ENCODE measurements around the gene GNG2. TPM values are rescaled to one million over a fixed set of nuclear protein-coding genes. Genes with fewer than 3 reads are reported as not detected.

The GNG2 gene
- total RNA-seq, 5 donors from 2014 or later (not counting 1 experiment from before 2014, with no cell fraction given) = 82.2 to 197 (median 99.0) TPM

DNA sequence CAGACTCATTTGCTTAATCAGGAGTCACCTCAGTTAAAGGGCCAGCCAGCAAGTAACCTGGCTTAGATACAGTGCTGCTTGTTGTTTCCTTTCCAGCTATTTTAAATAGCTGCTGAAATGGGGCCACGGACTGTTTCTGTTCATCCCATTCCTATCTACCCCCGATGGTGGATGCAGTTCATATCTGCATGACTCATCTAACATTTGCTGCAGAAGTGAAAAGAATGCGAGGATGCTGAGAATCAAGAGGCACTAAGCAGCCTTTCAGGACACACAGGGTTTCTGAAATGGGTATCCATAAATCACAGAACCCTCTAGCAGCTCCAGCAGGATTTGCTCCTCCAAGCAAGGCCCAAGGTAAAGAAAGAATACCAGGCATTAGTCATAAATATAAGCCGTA lies 68.8 kb downstream of the GNG2 start:
- no peaks in the 10 kb centered on the region for H3K27me3 ChIP-seq (replicated peaks in 1 of 2; ENCODE audit: control insufficient read depth in 2 of 2, extremely low read depth in 1 of 2, insufficient read depth in 2 of 2, low read length in 1 of 2)
- ChIA-PET CTCF (interaction anchor here in 1 of 2 donors (1.6 kb wide), 1 partner anchor 49 kb away, joined by 4 read pairs; no protein-coding TSS in a partner anchor), POLR2A (interaction anchor here in 1 of 2 donors (1.2 kb wide), 1 partner anchor 10 kb away, joined by 3 read pairs; no protein-coding TSS in a partner anchor)
- Mint-ChIP-seq H3K27ac (no peak overlapping the region), H3K27me3 (no peaks in the 10 kb centered on the region), H3K4me3 (no peak overlapping the region), H3K4me1 (peaks cover 76 to 82% (median 77%) of the 10 kb centered on the region in 3 donors), H3K36me3 (peaks cover 48% of the 10 kb centered on the region), H3K9me3 (peaks cover 0 to 3% (median 0%) of the 10 kb centered on the region in 3 donors)
- peaks cover 16 to 35% of the 10 kb centered on the region in 2 experiments for H3K4me1 ChIP-seq (ENCODE audit: control insufficient read depth in 1 of 2, extremely low read depth in 1 of 2, insufficient read depth in 2 of 2, low read length in 2 of 2)
- no peak for ATAC-seq (replicated peaks in 1 of 4)
- H3K27ac ChIP-seq (ENCODE audit: low read length) = no peak overlapping the region
- no peak overlapping the region for H3K4me3 ChIP-seq (ENCODE audit: control insufficient read depth in 1 of 2, extremely low read depth in 1 of 2, low read length in 1 of 2)
- WGBS (ENCODE audit: insufficient coverage) = 77% methylated on average over 3 of the region's 4 CpGs
- no peaks in the 10 kb centered on the region for H3K9me3 ChIP-seq
- H3K36me3 ChIP-seq (ENCODE audit: control insufficient read depth in 2 of 2, extremely low read depth in 1 of 2, insufficient read depth in 1 of 2, low read length in 1 of 2) = peaks cover 3 to 28% of the 10 kb centered on the region in 2 donors
- no peak for DNase-seq

GRCh38 chr14:51929910-51930682 lies 69.7 kb downstream of the GNG2 start:
- peaks cover 3 to 27% of the 10 kb centered on the region in 2 donors for H3K36me3 ChIP-seq (ENCODE audit: control insufficient read depth in 2 of 2, extremely low read depth in 1 of 2, insufficient read depth in 1 of 2, low read length in 1 of 2)
- Mint-ChIP-seq H3K9me3 (peaks cover 0 to 3% (median 0%) of the 10 kb centered on the region in 3 donors), H3K36me3 (peaks cover 48% of the 10 kb centered on the region), H3K4me1 (peaks cover 76 to 85% (median 76%) of the 10 kb centered on the region in 3 donors), H3K4me3 (peak overlapping the region in 1 of 3 donors; percentile 27), H3K27ac (peak overlapping the region; percentile 84 to 85), H3K27me3 (no peaks in the 10 kb centered on the region)
- H3K4me1 ChIP-seq (ENCODE audit: control insufficient read depth in 1 of 2, extremely low read depth in 1 of 2, insufficient read depth in 2 of 2, low read length in 2 of 2) = peaks cover 16 to 40% of the 10 kb centered on the region in 2 experiments
- WGBS (ENCODE audit: insufficient coverage) = 66% methylated on average over 6 of the region's 8 CpGs
- DNase-seq (peak in 1 of 35 experiments; percentile 19), ATAC-seq (replicated peaks in 1 of 4) (peak in 1 of 4 experiments; percentile 34)
- no peak overlapping the region for H3K4me3 ChIP-seq (ENCODE audit: control insufficient read depth in 1 of 2, extremely low read depth in 1 of 2, low read length in 1 of 2)
- ChIA-PET CTCF (interaction anchor here in 1 of 2 donors (1.6 kb wide), 1 partner anchor 48 kb away, joined by 4 read pairs; no protein-coding TSS in a partner anchor), POLR2A (interaction anchor here (0.6 to 1.2 kb wide), 3 partner anchors 11 to 263 kb away, joined by 3 read pairs; no protein-coding TSS in a partner anchor)
- H3K27ac ChIP-seq (ENCODE audit: low read length) = peak overlapping the region; percentile 26
- H3K9me3 ChIP-seq = no peaks in the 10 kb centered on the region
- no peaks in the 10 kb centered on the region for H3K27me3 ChIP-seq (replicated peaks in 1 of 2; ENCODE audit: control insufficient read depth in 2 of 2, extremely low read depth in 1 of 2, insufficient read depth in 2 of 2, low read length in 1 of 2)

- ChIA-PET POLR2A (no interaction called here), CTCF (no interaction called here)
- Mint-ChIP-seq H3K27ac (peak overlapping the region; percentile 84 to 85), H3K36me3 (peaks cover 45% of the 10 kb centered on the region), H3K27me3 (no peaks in the 10 kb centered on the region), H3K9me3 (peaks cover 0 to 3% (median 0%) of the 10 kb centered on the region in 3 donors), H3K4me3 (peak overlapping the region in 1 of 3 donors; percentile 5), H3K4me1 (peaks cover 85 to 95% (median 86%) of the 10 kb centered on the region in 3 donors)
- no peak for ATAC-seq (replicated peaks in 1 of 4)
- Histone ChIP-seq H3K27ac (ENCODE audit: low read length) (no peak overlapping the region), H3K36me3 (ENCODE audit: control insufficient read depth in 2 of 2, extremely low read depth in 1 of 2, insufficient read depth in 1 of 2, low read length in 1 of 2) (peaks cover 3 to 33% of the 10 kb centered on the region in 2 donors), H3K27me3 (replicated peaks in 1 of 2; ENCODE audit: control insufficient read depth in 2 of 2, extremely low read depth in 1 of 2, insufficient read depth in 2 of 2, low read length in 1 of 2) (no peaks in the 10 kb centered on the region), H3K9me3 (no peaks in the 10 kb centered on the region), H3K4me3 (ENCODE audit: control insufficient read depth in 1 of 2, extremely low read depth in 1 of 2, low read length in 1 of 2) (no peak overlapping the region), H3K4me1 (ENCODE audit: control insufficient read depth in 1 of 2, extremely low read depth in 1 of 2, insufficient read depth in 2 of 2, low read length in 2 of 2) (peaks cover 16 to 47% of the 10 kb centered on the region in 2 experiments)
- DNase-seq = no peak
- 88% methylated on average over 2 of the region's 2 CpGs for WGBS (ENCODE audit: insufficient coverage)
Measured at GRCh38 chr14:51931308-51931707, 70.9 kb downstream of the GNG2 start.

- peaks cover 76 to 82% (median 80%) of the 10 kb centered on the region in 3 donors for H3K4me1 Mint-ChIP-seq
- H3K9me3 Mint-ChIP-seq = peaks cover 0 to 3% (median 0%) of the 10 kb centered on the region in 3 donors
- Histone ChIP-seq H3K27ac (ENCODE audit: low read length) (no peak overlapping the region), H3K36me3 (ENCODE audit: control insufficient read depth in 2 of 2, extremely low read depth in 1 of 2, insufficient read depth in 1 of 2, low read length in 1 of 2) (peaks cover 3 to 33% of the 10 kb centered on the region in 2 donors), H3K4me1 (ENCODE audit: control insufficient read depth in 1 of 2, extremely low read depth in 1 of 2, insufficient read depth in 2 of 2, low read length in 2 of 2) (peaks cover 16 to 46% of the 10 kb centered on the region in 2 experiments), H3K9me3 (no peaks in the 10 kb centered on the region), H3K27me3 (replicated peaks in 1 of 2; ENCODE audit: control insufficient read depth in 2 of 2, extremely low read depth in 1 of 2, insufficient read depth in 2 of 2, low read length in 1 of 2) (no peaks in the 10 kb centered on the region), H3K4me3 (ENCODE audit: control insufficient read depth in 1 of 2, extremely low read depth in 1 of 2, low read length in 1 of 2) (no peak overlapping the region)
- no peaks in the 10 kb centered on the region for H3K27me3 Mint-ChIP-seq
- ChIA-PET CTCF (no interaction called here), POLR2A (interaction anchor here in 1 of 2 donors (1.2 kb wide), 1 partner anchor 21 kb away, joined by 3 read pairs; no protein-coding TSS in a partner anchor)
- peak overlapping the region; percentile 23 to 29 for H3K27ac Mint-ChIP-seq
- H3K4me3 Mint-ChIP-seq = no peak overlapping the region
- peaks cover 40% of the 10 kb centered on the region for H3K36me3 Mint-ChIP-seq
- WGBS (ENCODE audit: insufficient coverage) = 73% methylated on average over 3 of the region's 3 CpGs
- DNase-seq = no peak
- ATAC-seq (replicated peaks in 1 of 4) = no peak
Measured at GRCh38 chr14:51933191-51933590, 72.8 kb downstream of the GNG2 start.

GRCh38 chr14:51938137-51938536 lies 77.7 kb downstream of the GNG2 start:
- Mint-ChIP-seq H3K27ac (peak overlapping the region; percentile 30 to 54), H3K27me3 (no peaks in the 10 kb centered on the region), H3K4me3 (no peak overlapping the region), H3K4me1 (peaks cover 62 to 80% (median 73%) of the 10 kb centered on the region in 3 donors), H3K9me3 (no peaks in the 10 kb centered on the region), H3K36me3 (peaks cover 47% of the 10 kb centered on the region)
- no CpG with 5 or more reads among the region's 1 CpG for WGBS (ENCODE audit: insufficient coverage)
- Histone ChIP-seq H3K36me3 (ENCODE audit: control insufficient read depth in 2 of 2, extremely low read depth in 1 of 2, insufficient read depth in 1 of 2, low read length in 1 of 2) (peaks cover 6 to 27% of the 10 kb centered on the region in 2 donors), H3K27me3 (replicated peaks in 1 of 2; ENCODE audit: control insufficient read depth in 2 of 2, extremely low read depth in 1 of 2, insufficient read depth in 2 of 2, low read length in 1 of 2) (no peaks in the 10 kb centered on the region), H3K4me3 (ENCODE audit: control insufficient read depth in 1 of 2, extremely low read depth in 1 of 2, low read length in 1 of 2) (no peak overlapping the region), H3K4me1 (ENCODE audit: control insufficient read depth in 1 of 2, extremely low read depth in 1 of 2, insufficient read depth in 2 of 2, low read length in 2 of 2) (peaks cover 0 to 31% of the 10 kb centered on the region in 2 experiments), H3K9me3 (no peaks in the 10 kb centered on the region), H3K27ac (ENCODE audit: low read length) (no peak overlapping the region)
- no peak for DNase-seq
- POLR2A ChIA-PET = interaction anchor here in 1 of 2 donors (0.6 kb wide), 1 partner anchor 29 kb away, joined by 3 read pairs; no protein-coding TSS in a partner anchor
- ATAC-seq (replicated peaks in 1 of 4) = no peak
- CTCF ChIA-PET = no interaction called here

DNA sequence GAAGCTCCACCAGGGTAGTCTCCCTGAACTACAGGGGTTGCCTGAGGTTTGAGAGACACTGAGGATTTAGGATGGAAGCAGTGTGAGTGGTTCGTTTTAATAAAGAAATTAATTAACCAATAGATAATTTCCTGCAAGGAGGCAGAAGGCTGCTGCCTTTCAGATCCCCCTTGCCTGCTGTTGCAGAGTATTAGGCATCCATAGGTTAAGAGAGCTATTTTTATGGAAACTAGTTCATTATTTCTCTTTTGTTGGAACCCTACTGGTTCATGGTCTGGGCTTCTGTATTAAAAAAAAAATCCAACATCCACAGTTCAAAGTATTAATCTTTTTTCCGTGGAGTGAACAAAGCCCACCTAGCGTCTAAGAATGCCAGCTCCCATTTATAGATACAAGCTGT lies 78.4 kb downstream of the GNG2 start:
- Histone ChIP-seq H3K4me3 (ENCODE audit: control insufficient read depth in 1 of 2, extremely low read depth in 1 of 2, low read length in 1 of 2) (no peak overlapping the region), H3K27ac (ENCODE audit: low read length) (peak overlapping the region; percentile 20), H3K27me3 (replicated peaks in 1 of 2; ENCODE audit: control insufficient read depth in 2 of 2, extremely low read depth in 1 of 2, insufficient read depth in 2 of 2, low read length in 1 of 2) (no peaks in the 10 kb centered on the region), H3K9me3 (no peaks in the 10 kb centered on the region), H3K4me1 (ENCODE audit: control insufficient read depth in 1 of 2, extremely low read depth in 1 of 2, insufficient read depth in 2 of 2, low read length in 2 of 2) (peaks cover 0 to 31% of the 10 kb centered on the region in 2 experiments), H3K36me3 (ENCODE audit: control insufficient read depth in 2 of 2, extremely low read depth in 1 of 2, insufficient read depth in 1 of 2, low read length in 1 of 2) (peaks cover 4 to 24% of the 10 kb centered on the region in 2 donors)
- no peak overlapping the region for H3K4me3 Mint-ChIP-seq
- no peaks in the 10 kb centered on the region for H3K9me3 Mint-ChIP-seq
- no peaks in the 10 kb centered on the region for H3K27me3 Mint-ChIP-seq
- peak overlapping the region; percentile 28 to 54 for H3K27ac Mint-ChIP-seq
- ChIA-PET POLR2A (interaction anchor here (0.6 to 0.7 kb wide), 2 partner anchors 30 to 70 kb away, joined by 3 read pairs; no protein-coding TSS in a partner anchor), CTCF (interaction anchor here in 1 of 2 donors (0.6 kb wide), 1 partner anchor 32 kb away, joined by 5 read pairs; no protein-coding TSS in a partner anchor)
- whole genome bisulfite sequencing (ENCODE audit: insufficient coverage) = 100% methylated on average over 2 of the region's 3 CpGs
- no peak for DNase-seq
- ATAC-seq (replicated peaks in 1 of 4) = no peak
- H3K36me3 Mint-ChIP-seq = peaks cover 46% of the 10 kb centered on the region
- H3K4me1 Mint-ChIP-seq = peaks cover 56 to 77% (median 70%) of the 10 kb centered on the region in 3 donors
